SK-N-SH treated with all-trans-retinoic acid at 6 μM for 48 hours (cell line): ENCODE data around the gene HSD11B2.

Source experiments
- ARNTL ChIP-seq: fragments of 450-650 bp; formaldehyde crosslinking; IDR thresholded peaks from 2 replicates; pipeline ENCODE4 v1.5.0; 2020; ENCODE audit warnings: low read depth, mild to moderate bottlenecking, moderate library complexity, borderline replicate concordance
- CREB5 ChIP-seq: fragments of 250-450 bp; sonication (Bioruptor Pico); IDR thresholded peaks from 2 replicates; pipeline ENCODE4 v1.5.1; 2020; ENCODE audit warnings: low read depth, mild to moderate bottlenecking, moderate library complexity
- CSDC2 ChIP-seq: fragments of 250-450 bp; sonication (Bioruptor Pico); IDR thresholded peaks from 2 replicates; pipeline ENCODE4 v1.5.0; 2020; ENCODE audit warnings: mild to moderate bottlenecking, moderate library complexity
- ISL1 ChIP-seq: fragments of 250-450 bp; sonication (Bioruptor Pico); IDR thresholded peaks from 2 replicates; pipeline ENCODE4 v2.1.2; 2022; ENCODE audit warnings: mild to moderate bottlenecking, moderate library complexity
- PATZ1 ChIP-seq: fragments of 250-450 bp; sonication (Bioruptor Pico); IDR thresholded peaks from 2 replicates; pipeline ENCODE4 v1.8.0; 2020; ENCODE audit warnings: mild to moderate bottlenecking, moderate library complexity, borderline replicate concordance
- PPARA ChIP-seq: fragments of 250-450 bp; sonication (Bioruptor Pico); IDR thresholded peaks from 2 replicates; pipeline ENCODE4 v1.5.0; 2020; ENCODE audit warnings: mild to moderate bottlenecking, borderline replicate concordance
- RARB ChIP-seq: fragments of 250-450 bp; sonication (Bioruptor Pico); IDR thresholded peaks from 2 replicates; pipeline ENCODE4 v1.8.0; 2021; ENCODE audit warnings: mild to moderate bottlenecking, moderate library complexity
- SNAI2 ChIP-seq: fragments of 250-450 bp; sonication (Bioruptor Pico); IDR thresholded peaks from 2 replicates; pipeline ENCODE4 v1.5.0; 2020; ENCODE audit warnings: mild to moderate bottlenecking, moderate library complexity
- TOX ChIP-seq: fragments of 250-450 bp; sonication (Bioruptor Pico); IDR thresholded peaks from 2 replicates; pipeline ENCODE4 v1.8.0; 2021; ENCODE audit warnings: mild to moderate bottlenecking, moderate library complexity, borderline replicate concordance
- ZFP3 ChIP-seq: fragments of 250-450 bp; sonication (Bioruptor Pico); IDR thresholded peaks from 2 replicates; pipeline ENCODE4 v1.5.0; 2020; ENCODE audit warnings: mild to moderate bottlenecking, moderate library complexity
- ZFP30 ChIP-seq: fragments of 450-650 bp; formaldehyde crosslinking; IDR thresholded peaks from 2 replicates; pipeline ENCODE4 v1.5.0; 2022; ENCODE audit warnings: mild to moderate bottlenecking, moderate library complexity
- ZNF70 ChIP-seq: fragments of 450-650 bp; formaldehyde crosslinking; IDR thresholded peaks from 2 replicates; pipeline ENCODE4 v1.5.0; 2020; ENCODE audit warnings: mild to moderate bottlenecking, moderate library complexity
- ZNF8 ChIP-seq: fragments of 450-650 bp; formaldehyde crosslinking; IDR thresholded peaks from 2 replicates; pipeline ENCODE4 v1.5.0; 2020; ENCODE audit warnings: mild to moderate bottlenecking, moderate library complexity

- TF ChIP-seq ZNF8 (CRISPR knock-in tag) (no peak), SNAI2 (CRISPR knock-in tag) (no peak), CREB5 (CRISPR knock-in tag) (no peak), TOX (CRISPR knock-in tag) (no peak), ZFP30 (CRISPR knock-in tag) (no peak), CSDC2 (CRISPR knock-in tag) (no peak), PPARA (CRISPR knock-in tag) (no peak), ZNF70 (CRISPR knock-in tag) (no peak), PATZ1 (CRISPR knock-in tag) (no peak), ZFP3 (no peak), RARB (CRISPR knock-in tag) (no peak), ISL1 (CRISPR knock-in tag) (no peak), ARNTL (CRISPR knock-in tag) (no peak)
Observed at GRCh38 chr16:67409631-67410030, 21.3 kb upstream of the HSD11B2 start.
